OCI-LY7 (cell line): Measurements from ENCODE around the gene PLVAP. TPM values are rescaled to one million over a fixed set of nuclear protein-coding genes. Genes with fewer than 3 reads are reported as not detected.
A peak's percentile ranks its signal among the peaks of the same experiment; 100 is the strongest.

Source experiments
- BruUV-seq: library from RNA; stranded (reverse); fragments of 400-500 nt; replicated peaks from 2 replicates; lab custom pipeline; 2021; lab: Mats Ljungman, UMichigan
- CTCF ChIA-PET: fragments of 300-600 bp; sonication (Branson Sonifier 250); formaldehyde crosslinking; loops from one replicate; lab custom pipeline; 2022; ENCODE audit warnings: antibody characterized with exemption; ENCODE audit not compliant: unreplicated experiment; lab: Charles Lee
- POLR2A ChIA-PET: fragments of 300-600 bp; sonication (Branson Sonifier 250); formaldehyde crosslinking; loops from one replicate; lab custom pipeline; 2022; ENCODE audit warnings: antibody characterized with exemption; lab: Charles Lee
- DNase-seq: peaks from one replicate; pipeline ENCODE4 v3.0.0-alpha.2; 2015; ENCODE audit warnings: low spot score
- H2AFZ ChIP-seq: fragments of 200-600 bp; sonication (generic), shearing (Covaris generic); 2 replicates; pipeline ENCODE4 v1.6.1; 2014; ENCODE audit warnings: mild to moderate bottlenecking, antibody characterized with exemption, low read length, moderate library complexity
- H3K27ac ChIP-seq: fragments of 200-600 bp; sonication (generic); 2 replicates; pipeline ENCODE4 v1.5.1; 2014; ENCODE audit warnings: mixed run types, low read depth, mild to moderate bottlenecking, moderate library complexity, low read length, inconsistent platforms; ENCODE audit not compliant: poor library complexity, severe bottlenecking
- H3K36me3 ChIP-seq: fragments of 200-600 bp; sonication (generic); 2 replicates; pipeline ENCODE4 v1.6.1; 2014; ENCODE audit warnings: mild to moderate bottlenecking, antibody characterized with exemption, low read length, moderate library complexity, mixed read lengths; ENCODE audit not compliant: insufficient read depth
- H3K4me1 ChIP-seq: fragments of 200-600 bp; sonication (generic); 2 replicates; pipeline ENCODE4 v1.5.1; 2014; ENCODE audit warnings: mild to moderate bottlenecking, low read length; ENCODE audit not compliant: insufficient read depth, poor library complexity, severe bottlenecking
- H3K4me2 ChIP-seq: fragments of 200-600 bp; sonication (generic); 2 replicates; pipeline ENCODE4 v1.6.1; 2014; ENCODE audit warnings: mild to moderate bottlenecking, low read length
- H3K4me3 ChIP-seq: fragments of 200-600 bp; sonication (generic); 2 replicates; pipeline ENCODE4 v1.5.1; 2014; ENCODE audit warnings: mild to moderate bottlenecking, low read depth, low read length; ENCODE audit not compliant: poor library complexity, severe bottlenecking
- H3K79me2 ChIP-seq: fragments of 200-600 bp; sonication (generic); 2 replicates; pipeline ENCODE4 v1.6.1; 2016; ENCODE audit warnings: low read depth, mild to moderate bottlenecking, low read length, moderate library complexity, mixed read lengths; ENCODE audit not compliant: insufficient read depth
- H3K9me2 ChIP-seq: fragments of 200-600 bp; sonication (generic); 2 replicates; pipeline ENCODE4 v1.6.1; 2016; ENCODE audit warnings: mild to moderate bottlenecking, low read length, mixed read lengths; ENCODE audit not compliant: insufficient read depth
- H3K9me3 ChIP-seq: fragments of 200-600 bp; sonication (generic); 2 replicates; pipeline ENCODE4 v1.6.1; 2014; ENCODE audit warnings: mild to moderate bottlenecking, mixed run types, low read length, mixed read lengths
- H4K20me1 ChIP-seq: fragments of 200-600 bp; sonication (generic); 2 replicates; pipeline ENCODE4 v1.6.1; 2014; ENCODE audit warnings: mild to moderate bottlenecking, antibody characterized with exemption, low read length, moderate library complexity, mixed read lengths; ENCODE audit not compliant: insufficient read depth
- EZH2phosphoT487 ChIP-seq: fragments of 200-600 bp; sonication (generic); IDR thresholded peaks from 2 replicates; pipeline ENCODE4 v1.6.1; 2018; ENCODE audit warnings: low read depth, borderline replicate concordance, mild to moderate bottlenecking, mixed run types, antibody characterized with exemption, low read length, moderate library complexity, mixed read lengths
- intact Hi-C: fragments of 100-400 bp; cut with micrococcal nuclease; formaldehyde crosslinking; loops from one replicate; pipeline ENCODE4 v1.10.0; 2022; ENCODE audit not compliant: unreplicated experiment
- total RNA-seq, 2 experiments: library from RNA; depleted of rRNA in 1 of 2; stranded (reverse); fragments of >200 nt in 1 of 2; shearing (Covaris generic) in 1 of 2; gene quantifications; 2 replicates each; pipeline ENCODE4 v1.2.3, GENCODE V29; 2014 to 2022
- TF ChIP-seq, protein P1 (sequence below): fragments of 200-600 bp; sonication (generic); conservative IDR thresholded peaks from 2 replicates; pipeline ENCODE4 v1.5.1; 2014; ENCODE audit warnings: mild to moderate bottlenecking, antibody characterized with exemption, low read length, moderate library complexity, mixed read lengths

Gene PLVAP
- total RNA-seq, 2 experiments from 2014 or later: 0.16 to 1.5 TPM

DNA sequence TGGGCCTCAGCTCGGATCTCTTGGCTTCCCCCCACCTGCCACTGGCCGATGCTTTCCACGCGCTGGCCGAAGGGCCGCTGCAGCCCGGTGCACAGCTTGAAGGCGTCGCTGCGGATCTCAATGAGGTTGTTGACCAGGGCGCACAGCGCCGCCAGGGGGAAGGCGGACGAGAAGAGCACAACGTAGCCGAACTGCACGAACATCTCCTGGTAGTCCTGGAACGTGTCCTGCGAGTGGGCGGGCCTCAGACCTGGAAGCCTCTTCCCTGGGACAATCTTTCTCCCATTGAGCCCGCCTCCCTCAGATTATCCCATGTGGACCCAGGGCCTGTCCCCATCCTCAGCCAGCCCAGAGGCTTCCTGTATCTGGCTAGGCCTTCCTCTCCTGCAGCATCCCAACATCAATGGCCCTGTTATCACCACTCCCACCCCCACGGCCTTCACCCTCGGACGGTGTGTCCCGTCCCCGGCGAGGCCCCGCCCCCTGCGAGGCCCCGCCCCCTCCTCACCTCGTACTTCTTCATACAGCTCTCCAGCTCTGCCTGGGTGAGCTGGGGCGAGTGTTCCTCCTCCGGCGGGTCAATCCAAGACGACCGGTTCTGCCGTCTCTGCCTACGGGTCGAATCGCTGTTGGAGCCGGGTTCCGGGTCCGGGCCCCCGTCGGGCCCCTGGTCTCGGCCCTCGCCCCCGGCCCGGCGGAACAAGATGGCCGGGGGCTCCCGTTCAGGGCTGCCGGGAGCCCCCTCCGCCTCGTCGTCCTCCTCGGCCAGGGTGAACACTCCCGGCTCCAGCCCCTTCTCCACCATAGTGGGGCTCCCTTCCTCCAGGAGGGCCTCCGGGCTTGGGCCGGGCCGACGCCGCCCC, 49.3 kb downstream of the PLVAP start:
- intact Hi-C loops: no loop called here
- DNase-seq: no peak
- TF ChIP-seq EZH2phosphoT487: no peak
- TF ChIP-seq, protein P1, sequence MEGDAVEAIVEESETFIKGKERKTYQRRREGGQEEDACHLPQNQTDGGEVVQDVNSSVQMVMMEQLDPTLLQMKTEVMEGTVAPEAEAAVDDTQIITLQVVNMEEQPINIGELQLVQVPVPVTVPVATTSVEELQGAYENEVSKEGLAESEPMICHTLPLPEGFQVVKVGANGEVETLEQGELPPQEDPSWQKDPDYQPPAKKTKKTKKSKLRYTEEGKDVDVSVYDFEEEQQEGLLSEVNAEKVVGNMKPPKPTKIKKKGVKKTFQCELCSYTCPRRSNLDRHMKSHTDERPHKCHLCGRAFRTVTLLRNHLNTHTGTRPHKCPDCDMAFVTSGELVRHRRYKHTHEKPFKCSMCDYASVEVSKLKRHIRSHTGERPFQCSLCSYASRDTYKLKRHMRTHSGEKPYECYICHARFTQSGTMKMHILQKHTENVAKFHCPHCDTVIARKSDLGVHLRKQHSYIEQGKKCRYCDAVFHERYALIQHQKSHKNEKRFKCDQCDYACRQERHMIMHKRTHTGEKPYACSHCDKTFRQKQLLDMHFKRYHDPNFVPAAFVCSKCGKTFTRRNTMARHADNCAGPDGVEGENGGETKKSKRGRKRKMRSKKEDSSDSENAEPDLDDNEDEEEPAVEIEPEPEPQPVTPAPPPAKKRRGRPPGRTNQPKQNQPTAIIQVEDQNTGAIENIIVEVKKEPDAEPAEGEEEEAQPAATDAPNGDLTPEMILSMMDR: no peak

DNA sequence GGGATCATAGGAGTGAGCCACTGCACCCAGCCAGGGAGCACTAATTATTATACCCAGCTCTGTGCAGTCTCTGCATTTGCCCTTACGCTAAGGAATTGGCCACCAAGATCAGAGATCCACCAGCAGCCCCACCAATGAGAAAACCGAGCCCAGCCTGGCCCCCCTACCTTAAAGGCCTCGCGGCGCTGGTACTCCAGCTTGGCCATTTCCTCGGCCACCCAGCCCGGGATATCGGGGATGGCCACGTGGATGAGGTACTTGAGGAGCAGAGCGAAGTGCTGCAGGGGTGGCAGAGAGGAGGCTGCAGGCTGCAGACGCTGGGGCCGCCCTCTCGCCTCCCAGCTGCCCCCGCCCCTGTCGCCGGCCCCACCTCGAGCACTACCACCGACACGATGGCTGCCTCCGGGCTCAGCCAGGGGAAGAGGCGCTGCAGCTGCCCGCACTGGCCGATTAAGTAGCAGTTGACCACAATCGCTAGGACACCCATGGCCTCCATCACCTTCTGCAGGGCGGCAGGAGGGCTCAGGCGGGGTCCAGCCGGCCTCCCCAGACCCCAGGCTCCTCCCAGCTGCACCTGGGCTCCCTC, 50.0 kb downstream of the PLVAP start:
- Histone ChIP-seq H3K27ac (no peak overlapping the region), H3K79me2 (no peaks in the 10 kb centered on the region), H3K4me2 (no peak overlapping the region), H3K9me2 (no peaks in the 10 kb centered on the region), H3K4me3 (no peak overlapping the region), H3K36me3 (peaks cover 8% of the 10 kb centered on the region; the same call in 1 of the 2 replicates), H2AFZ (no peak overlapping the region), H4K20me1 (no peaks in the 10 kb centered on the region), H3K9me3 (no peaks in the 10 kb centered on the region), H3K4me1 (peaks cover 14% of the 10 kb centered on the region)
- no peak for TF ChIP-seq EZH2phosphoT487
- TF ChIP-seq, protein P1: no peak
- ChIA-PET POLR2A (interaction anchor here (0.6 kb wide), 1 partner anchor 76 kb away, joined by 3 read pairs; no protein-coding TSS in a partner anchor), CTCF (interaction anchor here (0.6 kb wide), 1 partner anchor 36 kb away, joined by 3 read pairs; no protein-coding TSS in a partner anchor)
- intact Hi-C loops: no loop called here
- BruUV-seq: no TSS peak
- DNase-seq: no peak

More for the DNA sequence above, 49.3 kb downstream of the PLVAP start:
- H3K4me1 ChIP-seq: peaks cover 15% of the 10 kb centered on the region
- no peak overlapping the region for H2AFZ ChIP-seq
- no TSS peak for BruUV-seq
- ChIA-PET CTCF (interaction anchor here (0.6 kb wide), 1 partner anchor 36 kb away, joined by 3 read pairs; no protein-coding TSS in a partner anchor), POLR2A (no interaction called here)
- no peaks in the 10 kb centered on the region for H3K9me2 ChIP-seq
- no peak overlapping the region for H3K4me3 ChIP-seq
- H3K36me3 ChIP-seq: 0 out of 2 replicates have a peak, but pooled peaks cover under 1% of the 10 kb centered on the region
- H3K79me2 ChIP-seq: no peaks in the 10 kb centered on the region
- no peaks in the 10 kb centered on the region for H4K20me1 ChIP-seq
- H3K27ac ChIP-seq: no peak overlapping the region
- H3K9me3 ChIP-seq: no peaks in the 10 kb centered on the region
- peak overlapping the region; percentile 53; the same call in 1 of the 2 replicates for H3K4me2 ChIP-seq
